Right ventricle myocardium superior (tissue), 1 donor: ENCODE data around the gene NOD2. TPM values are rescaled to one million over a fixed set of nuclear protein-coding genes. Genes with fewer than 3 reads are reported as not detected.

Source experiments
- ATAC-seq: fragments of 200-7000 bp; cut with Tn5 transposase; one replicate; pipeline ENCODE4 v1.9.1; 2020; ENCODE audit warnings: mild to moderate bottlenecking; ENCODE audit not compliant: poor library complexity
- DNase-seq: peaks from one replicate; pipeline ENCODE4 v3.0.0-alpha.2; 2020
- intact Hi-C: fragments of 100-400 bp; cut with DNase I; formaldehyde crosslinking; loops from one replicate; pipeline ENCODE4 v1.11.2; 2022
- total RNA-seq: library from RNA; stranded (reverse); fragmentation: NEBNext Ultra II Directional; extraction: Animal tissue kit (Norgen Biotek cat#: 25700); gene quantifications from one replicate; pipeline ENCODE4 v1.2.1, GENCODE V29; 2021
- donor health status: DM: no; HTN: yes; CAD: no; lungs with severe emphysema.

Gene NOD2
- total RNA-seq, 1 donor from 2014 or later: 0.48 TPM

GRCh38 chr16:50751528-50751927 lies 58.1 kb downstream of the NOD2 start:
- intact Hi-C loops: no loop called here
- DNase-seq (no peak), ATAC-seq (no peak)

GRCh38 chr16:50752471-50753235 lies 59.2 kb downstream of the NOD2 start:
- no peak for DNase-seq
- no peak for ATAC-seq
- intact Hi-C loops: no loop called here

- DNase-seq: no peak
- intact Hi-C loops: no loop called here
- ATAC-seq: no peak
Measured at GRCh38 chr16:50756473-50756872, 63.1 kb downstream of the NOD2 start.

- ATAC-seq: no peak
- intact Hi-C loops: no loop called here
- no peak for DNase-seq
Measured at GRCh38 chr16:50761267-50761666, 67.9 kb downstream of the NOD2 start.

GRCh38 chr16:50762241-50762640 lies 68.8 kb downstream of the NOD2 start:
- DNase-seq: no peak
- intact Hi-C loops: no loop called here
- no peak for ATAC-seq

GRCh38 chr16:50763211-50763610 lies 69.8 kb downstream of the NOD2 start:
- no peak for ATAC-seq
- intact Hi-C loops: no loop called here
- DNase-seq: no peak

- intact Hi-C loops: no loop called here
- no peak for DNase-seq
- no peak for ATAC-seq
Measured at GRCh38 chr16:50765260-50765659, 71.9 kb downstream of the NOD2 start.

- intact Hi-C loops: no loop called here
- ATAC-seq (no peak), DNase-seq (no peak)
Measured at GRCh38 chr16:50765861-50766260, 72.5 kb downstream of the NOD2 start.

GRCh38 chr16:50767197-50767596 lies 73.8 kb downstream of the NOD2 start:
- ATAC-seq (no peak), DNase-seq (no peak)
- intact Hi-C loops: no loop called here

GRCh38 chr16:50771366-50771765 lies 78.0 kb downstream of the NOD2 start:
- intact Hi-C loops: no loop called here
- no peak for ATAC-seq

GRCh38 chr16:50774405-50774804 lies 81.0 kb downstream of the NOD2 start:
- ATAC-seq (no peak), DNase-seq (no peak)
- intact Hi-C loops: no loop called here

More at GRCh38 chr16:50771366-50771765, 78.0 kb downstream of the NOD2 start:
- no peak for DNase-seq

- DNase-seq (no peak), ATAC-seq (no peak)
- intact Hi-C loops: no loop called here
Measured at GRCh38 chr16:50774960-50775359, 81.6 kb downstream of the NOD2 start.

GRCh38 chr16:50776037-50776436 lies 82.6 kb downstream of the NOD2 start:
- ATAC-seq (no peak), DNase-seq (no peak)
- intact Hi-C loops: no loop called here

GRCh38 chr16:50778284-50779163 lies 85.1 kb downstream of the NOD2 start:
- no peak for ATAC-seq
- intact Hi-C loops: no loop called here
- no peak for DNase-seq

GRCh38 chr16:50781043-50781442 lies 87.6 kb downstream of the NOD2 start:
- intact Hi-C loops: no loop called here
- no peak for DNase-seq
- no peak for ATAC-seq

GRCh38 chr16:50781518-50781917 lies 88.1 kb downstream of the NOD2 start:
- ATAC-seq: no peak
- intact Hi-C loops: no loop called here
- no peak for DNase-seq
